HEK293 (cell line): ENCODE measurements around the gene CISH.

Experiments
- CTCF ChIA-PET: fragments of 350-600 bp; formaldehyde crosslinking; extraction: SDS; loops from one replicate; lab custom pipeline; 2021; ENCODE audit warnings: antibody characterized with exemption; lab: Yijun Ruan, JAX
- POLR2A ChIA-PET: fragments of 300-600 bp; formaldehyde crosslinking; extraction: SDS; loops from one replicate; lab custom pipeline; 2020; ENCODE audit warnings: antibody characterized with exemption, inconsistent platforms; lab: Yijun Ruan, JAX
- H3K27ac ChIP-seq: fragments of 200-500 bp; sonication (Bioruptor generic); 2 replicates; pipeline ENCODE4 v1.5.1; 2014; ENCODE audit warnings: low read depth, low read length, control low read depth, inconsistent platforms; ENCODE audit errors: extremely low read depth
- H3K36me3 ChIP-seq, 2 experiments: fragments of 200-500 bp in 1 of 2; sonication (Bioruptor generic) in 1 of 2; 1 replicate in 1 of 2; 2 replicates in 1 of 2; pipeline ENCODE4 v1.5.1; 2014 to 2017; ENCODE audit warnings: inconsistent platforms in 2 of 2, low read length in 2 of 2; ENCODE audit not compliant: control insufficient read depth in 2 of 2, insufficient read depth in 1 of 2
- H3K4me1 ChIP-seq: fragments of 200-500 bp; sonication (Bioruptor generic); 2 replicates; pipeline ENCODE4 v1.5.1; 2014; ENCODE audit warnings: mild to moderate bottlenecking, low read length, inconsistent platforms; ENCODE audit not compliant: control insufficient read depth, insufficient read depth
- H3K4me3 ChIP-seq: 2 replicates; pipeline ENCODE4 v1.5.1; 2011; ENCODE audit warnings: low read depth, mild to moderate bottlenecking, control low read depth, low read length, moderate library complexity
- H3K9me3 ChIP-seq: fragments of 200-500 bp; sonication (Bioruptor generic); 2 replicates; pipeline ENCODE4 v1.5.1; 2014; ENCODE audit warnings: low read depth, low read length, inconsistent platforms; ENCODE audit not compliant: control insufficient read depth, insufficient read depth
- EGR2 ChIP-seq: fragments of 450-650 bp; formaldehyde crosslinking; IDR thresholded peaks from 2 replicates; pipeline ENCODE4 v1.5.1; 2016; ENCODE audit warnings: low read depth, missing biosample characterization, missing genetic modification characterization
- KLF8 ChIP-seq: fragments of 450-650 bp; formaldehyde crosslinking; IDR thresholded peaks from 2 replicates; pipeline ENCODE4 v1.5.1; 2016; ENCODE audit warnings: missing biosample characterization, missing genetic modification characterization
- PRDM1 ChIP-seq: fragments of 450-650 bp; formaldehyde crosslinking; IDR thresholded peaks from 2 replicates; pipeline ENCODE4; 2016; ENCODE audit warnings: missing biosample characterization, missing genetic modification characterization
- ZBTB11 ChIP-seq: fragments of 450-650 bp; formaldehyde crosslinking; conservative IDR thresholded peaks from 2 replicates; pipeline ENCODE4 v1.5.1; 2016; ENCODE audit warnings: low read depth, missing biosample characterization, missing genetic modification characterization
- ZBTB26 ChIP-seq: fragments of 450-650 bp; formaldehyde crosslinking; optimal IDR thresholded peaks from 2 replicates; pipeline ENCODE3; 2016; ENCODE audit warnings: missing biosample characterization, mild to moderate bottlenecking, missing genetic modification characterization
- ZBTB7A ChIP-seq: fragments of 450-650 bp; formaldehyde crosslinking; IDR thresholded peaks from 2 replicates; pipeline ENCODE4 v1.5.1; 2016; ENCODE audit warnings: low read depth, missing biosample characterization, missing genetic modification characterization
- ZFHX2 ChIP-seq: fragments of 450-650 bp; formaldehyde crosslinking; conservative IDR thresholded peaks from 2 replicates; pipeline ENCODE4 v1.5.1; 2016; ENCODE audit warnings: missing biosample characterization, missing genetic modification characterization
- ZNF114 ChIP-seq: fragments of 450-650 bp; formaldehyde crosslinking; IDR thresholded peaks from 2 replicates; pipeline ENCODE4 v1.5.0; 2017; ENCODE audit warnings: missing biosample characterization, missing genetic modification characterization
- ZNF155 ChIP-seq: fragments of 450-650 bp; formaldehyde crosslinking; IDR thresholded peaks from 2 replicates; pipeline ENCODE4 v1.5.1; 2016; ENCODE audit warnings: missing biosample characterization, missing genetic modification characterization
- ZNF2 ChIP-seq: fragments of 450-650 bp; formaldehyde crosslinking; IDR thresholded peaks from 2 replicates; pipeline ENCODE4 v1.5.1; 2016; ENCODE audit warnings: missing biosample characterization, missing genetic modification characterization
- ZNF211 ChIP-seq: fragments of 450-650 bp; formaldehyde crosslinking; IDR thresholded peaks from 2 replicates; pipeline ENCODE4 v1.5.1; 2016; ENCODE audit warnings: low read depth, missing biosample characterization, missing genetic modification characterization
- ZNF248 ChIP-seq: fragments of 450-650 bp; formaldehyde crosslinking; IDR thresholded peaks from 2 replicates; pipeline ENCODE4 v1.5.1; 2017; ENCODE audit warnings: missing biosample characterization, missing genetic modification characterization
- ZNF391 ChIP-seq: fragments of 450-650 bp; formaldehyde crosslinking; IDR thresholded peaks from 2 replicates; pipeline ENCODE4 v1.5.1; 2016; ENCODE audit warnings: low read depth, missing biosample characterization, missing genetic modification characterization, borderline replicate concordance
- ZNF514 ChIP-seq: fragments of 450-650 bp; formaldehyde crosslinking; IDR thresholded peaks from 2 replicates; pipeline ENCODE4 v1.5.1; 2016; ENCODE audit warnings: missing biosample characterization, missing genetic modification characterization
- ZNF621 ChIP-seq: fragments of 450-650 bp; formaldehyde crosslinking; IDR thresholded peaks from 2 replicates; pipeline ENCODE4 v1.5.1; 2017; ENCODE audit warnings: missing biosample characterization, missing genetic modification characterization
- ZNF626 ChIP-seq: fragments of 450-650 bp; sonication (Bioruptor Pico); formaldehyde crosslinking; IDR thresholded peaks from 2 replicates; pipeline ENCODE4 v1.5.1; 2018; ENCODE audit warnings: missing biosample characterization, missing genetic modification characterization, inconsistent platforms
- ZNF692 ChIP-seq: fragments of 450-650 bp; formaldehyde crosslinking; IDR thresholded peaks from 2 replicates; pipeline ENCODE4 v1.5.1; 2016; ENCODE audit warnings: missing biosample characterization, missing genetic modification characterization
- ZNF76 ChIP-seq: fragments of 450-650 bp; formaldehyde crosslinking; IDR thresholded peaks from 2 replicates; pipeline ENCODE4; 2016; ENCODE audit warnings: low read depth, missing biosample characterization, missing genetic modification characterization, borderline replicate concordance
- ZSCAN18 ChIP-seq: fragments of 450-650 bp; formaldehyde crosslinking; IDR thresholded peaks from 2 replicates; pipeline ENCODE4 v1.5.1; 2016; ENCODE audit warnings: missing biosample characterization, missing genetic modification characterization

CISH gene

GRCh38 chr3:50599716-50600118, 11.9 kb downstream of the CISH start:
- Histone ChIP-seq H3K27ac (no peak overlapping the region), H3K9me3 (no peaks in the 10 kb centered on the region), H3K4me3 (no peak overlapping the region), H3K36me3 (no peaks in the 10 kb centered on the region)
- TF ChIP-seq ZFHX2 (tag by site-specific recombination) (peak; percentile 81), EGR2 (tag by site-specific recombination) (peak; percentile 81), ZBTB26 (tag by site-specific recombination) (no peak)
- TF ChIP-seq, all 188 proteins: peak for 2
- POLR2A ChIA-PET, result no interaction called here
- CTCF ChIA-PET, result interaction anchor here (0.8 kb wide), 1 partner anchor 15 kb away, joined by 3 read pairs; no protein-coding TSS in a partner anchor
- H3K4me1 ChIP-seq, result no peaks in the 10 kb centered on the region

- ChIA-PET POLR2A (no interaction called here), CTCF (interaction anchor here (0.8 to 1.7 kb wide), 3 partner anchors 15 to 56 kb away, joined by 3 to 8 read pairs (median 4); no protein-coding TSS in a partner anchor)
- H3K4me1 ChIP-seq, result no peaks in the 10 kb centered on the region
Observed at GRCh38 chr3:50599115-50599715, 12.4 kb downstream of the CISH start.

GRCh38 chr3:50594253-50594785, 17.3 kb downstream of the CISH start:
- CTCF ChIA-PET, result interaction anchor here (0.8 to 0.9 kb wide), 2 partner anchors 16 to 21 kb away, joined by 3 read pairs; no protein-coding TSS in a partner anchor

More at GRCh38 chr3:50599115-50599715, 12.4 kb downstream of the CISH start:
- Histone ChIP-seq H3K36me3 (no peaks in the 10 kb centered on the region), H3K4me3 (no peak overlapping the region), H3K27ac (no peak overlapping the region), H3K9me3 (no peaks in the 10 kb centered on the region)
- no peak for TF ChIP-seq ZNF76 (tag by site-specific recombination)
- TF ChIP-seq ZNF155, result no peak
- no peak for TF ChIP-seq ZNF211 (tag by site-specific recombination)
- no peak for TF ChIP-seq PRDM1 (tag by site-specific recombination)
- TF ChIP-seq ZNF248, result no peak
- TF ChIP-seq KLF8 (tag by site-specific recombination), result no peak
- TF ChIP-seq ZNF621, result no peak
- no peak for TF ChIP-seq ZNF114 (tag by site-specific recombination)
- TF ChIP-seq ZNF514 (tag by site-specific recombination), result no peak

More at GRCh38 chr3:50594253-50594785, 17.3 kb downstream of the CISH start:
- Histone ChIP-seq H3K4me3 (no peak overlapping the region), H3K4me1 (no peaks in the 10 kb centered on the region), H3K9me3 (no peaks in the 10 kb centered on the region), H3K36me3 (no peaks in the 10 kb centered on the region), H3K27ac (no peak overlapping the region)
- POLR2A ChIA-PET, result no interaction called here
- TF ChIP-seq ZNF76 (tag by site-specific recombination) (no peak), ZNF2 (tag by site-specific recombination) (no peak), ZNF391 (tag by site-specific recombination) (no peak), ZBTB7A (no peak), ZBTB11 (tag by site-specific recombination) (no peak), ZNF626 (tag by site-specific recombination) (no peak), ZNF692 (tag by site-specific recombination) (no peak), ZSCAN18 (no peak)
